NCI-H748 (cell line): ENCODE measurements around the gene SYNGAP1.
"Not testable (repeated sequence)": the region's sequence is repeated elsewhere in the genome, so short reads cannot be mapped to it uniquely, and the experiment has no call there.

Experiments used
- DNase-seq: peaks from one replicate; lab custom pipeline; 2025; ENCODE audit not compliant: unreplicated experiment; lab: John Stamatoyannopoulos, UW

Gene SYNGAP1

GRCh38 chr6:33466075-33466735 is 46.3 kb downstream of the SYNGAP1 start:
- no peak for DNase-seq

GRCh38 chr6:33467091-33467490 is 47.2 kb downstream of the SYNGAP1 start:
- no peak for DNase-seq

- no peak for DNase-seq
Measured at GRCh38 chr6:33469661-33470060, 49.8 kb downstream of the SYNGAP1 start.

- DNase-seq = no peak
Measured at GRCh38 chr6:33477864-33478263, 58.0 kb downstream of the SYNGAP1 start.

- DNase-seq = no peak
Measured at GRCh38 chr6:33481192-33481591, 61.3 kb downstream of the SYNGAP1 start.

- not testable (repeated sequence) for DNase-seq
Measured at GRCh38 chr6:33482620-33483019, 62.8 kb downstream of the SYNGAP1 start.

GRCh38 chr6:33483678-33484077 is 63.8 kb downstream of the SYNGAP1 start:
- DNase-seq = no peak

- DNase-seq = not testable (repeated sequence)
Measured at GRCh38 chr6:33484673-33485262, 64.9 kb downstream of the SYNGAP1 start.

GRCh38 chr6:33485680-33486079 is 65.8 kb downstream of the SYNGAP1 start:
- not testable (repeated sequence) for DNase-seq

GRCh38 chr6:33488339-33488738 is 68.5 kb downstream of the SYNGAP1 start:
- no peak for DNase-seq

GRCh38 chr6:33490198-33490597 is 70.3 kb downstream of the SYNGAP1 start:
- DNase-seq = no peak

GRCh38 chr6:33490621-33491020 is 70.8 kb downstream of the SYNGAP1 start:
- DNase-seq = no peak

GRCh38 chr6:33492093-33492492 is 72.2 kb downstream of the SYNGAP1 start:
- no peak for DNase-seq

GRCh38 chr6:33497157-33497556 is 77.3 kb downstream of the SYNGAP1 start:
- DNase-seq = no peak

GRCh38 chr6:33502486-33502885 is 82.6 kb downstream of the SYNGAP1 start:
- DNase-seq = no peak

GRCh38 chr6:33504486-33504885 is 84.6 kb downstream of the SYNGAP1 start:
- DNase-seq = no peak
